ENCODE results near the gene ALKBH3.

DNA sequence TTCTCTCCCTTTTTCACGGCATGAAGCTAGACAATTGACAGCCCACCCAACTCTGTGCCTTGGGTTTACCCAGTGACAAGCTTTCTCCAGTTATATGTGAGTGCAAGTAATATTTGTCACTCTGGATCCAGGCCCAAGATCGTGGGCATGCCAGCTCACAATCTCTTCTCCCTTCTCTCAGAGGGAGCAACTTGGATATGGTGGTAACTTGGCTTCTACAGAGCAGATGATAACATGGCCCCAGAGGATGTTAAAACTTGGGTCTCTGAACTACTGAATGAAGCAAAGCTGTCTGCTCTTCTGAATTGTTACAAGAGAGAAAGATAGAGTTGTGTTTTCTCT is 82.6 kb downstream of the ALKBH3 start:
- TF ChIP-seq SP1 (CRISPR knock-in tag; conservative IDR thresholded peaks at IDR 0.05), result no peak
- TF ChIP-seq, protein P1, sequence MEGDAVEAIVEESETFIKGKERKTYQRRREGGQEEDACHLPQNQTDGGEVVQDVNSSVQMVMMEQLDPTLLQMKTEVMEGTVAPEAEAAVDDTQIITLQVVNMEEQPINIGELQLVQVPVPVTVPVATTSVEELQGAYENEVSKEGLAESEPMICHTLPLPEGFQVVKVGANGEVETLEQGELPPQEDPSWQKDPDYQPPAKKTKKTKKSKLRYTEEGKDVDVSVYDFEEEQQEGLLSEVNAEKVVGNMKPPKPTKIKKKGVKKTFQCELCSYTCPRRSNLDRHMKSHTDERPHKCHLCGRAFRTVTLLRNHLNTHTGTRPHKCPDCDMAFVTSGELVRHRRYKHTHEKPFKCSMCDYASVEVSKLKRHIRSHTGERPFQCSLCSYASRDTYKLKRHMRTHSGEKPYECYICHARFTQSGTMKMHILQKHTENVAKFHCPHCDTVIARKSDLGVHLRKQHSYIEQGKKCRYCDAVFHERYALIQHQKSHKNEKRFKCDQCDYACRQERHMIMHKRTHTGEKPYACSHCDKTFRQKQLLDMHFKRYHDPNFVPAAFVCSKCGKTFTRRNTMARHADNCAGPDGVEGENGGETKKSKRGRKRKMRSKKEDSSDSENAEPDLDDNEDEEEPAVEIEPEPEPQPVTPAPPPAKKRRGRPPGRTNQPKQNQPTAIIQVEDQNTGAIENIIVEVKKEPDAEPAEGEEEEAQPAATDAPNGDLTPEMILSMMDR (IDR thresholded peaks at IDR 0.05), result no peak
- TF ChIP-seq, protein P2, sequence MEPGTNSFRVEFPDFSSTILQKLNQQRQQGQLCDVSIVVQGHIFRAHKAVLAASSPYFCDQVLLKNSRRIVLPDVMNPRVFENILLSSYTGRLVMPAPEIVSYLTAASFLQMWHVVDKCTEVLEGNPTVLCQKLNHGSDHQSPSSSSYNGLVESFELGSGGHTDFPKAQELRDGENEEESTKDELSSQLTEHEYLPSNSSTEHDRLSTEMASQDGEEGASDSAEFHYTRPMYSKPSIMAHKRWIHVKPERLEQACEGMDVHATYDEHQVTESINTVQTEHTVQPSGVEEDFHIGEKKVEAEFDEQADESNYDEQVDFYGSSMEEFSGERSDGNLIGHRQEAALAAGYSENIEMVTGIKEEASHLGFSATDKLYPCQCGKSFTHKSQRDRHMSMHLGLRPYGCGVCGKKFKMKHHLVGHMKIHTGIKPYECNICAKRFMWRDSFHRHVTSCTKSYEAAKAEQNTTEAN (CRISPR knock-in tag; IDR thresholded peaks at IDR 0.05), result no peak
- TF ChIP-seq CREB1 (CRISPR knock-in tag; IDR thresholded peaks at IDR 0.05), result no peak
- TF ChIP-seq ZNF416 (CRISPR knock-in tag; IDR thresholded peaks at IDR 0.05), result no peak
- TF ChIP-seq ZNF317 (CRISPR knock-in tag; IDR thresholded peaks at IDR 0.05; ENCODE audit: borderline replicate concordance, low read depth), result no peak
- TF ChIP-seq, protein P3, sequence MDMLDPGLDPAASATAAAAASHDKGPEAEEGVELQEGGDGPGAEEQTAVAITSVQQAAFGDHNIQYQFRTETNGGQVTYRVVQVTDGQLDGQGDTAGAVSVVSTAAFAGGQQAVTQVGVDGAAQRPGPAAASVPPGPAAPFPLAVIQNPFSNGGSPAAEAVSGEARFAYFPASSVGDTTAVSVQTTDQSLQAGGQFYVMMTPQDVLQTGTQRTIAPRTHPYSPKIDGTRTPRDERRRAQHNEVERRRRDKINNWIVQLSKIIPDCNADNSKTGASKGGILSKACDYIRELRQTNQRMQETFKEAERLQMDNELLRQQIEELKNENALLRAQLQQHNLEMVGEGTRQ (CRISPR knock-in tag; IDR thresholded peaks at IDR 0.05), result no peak
- TF ChIP-seq, protein P4, sequence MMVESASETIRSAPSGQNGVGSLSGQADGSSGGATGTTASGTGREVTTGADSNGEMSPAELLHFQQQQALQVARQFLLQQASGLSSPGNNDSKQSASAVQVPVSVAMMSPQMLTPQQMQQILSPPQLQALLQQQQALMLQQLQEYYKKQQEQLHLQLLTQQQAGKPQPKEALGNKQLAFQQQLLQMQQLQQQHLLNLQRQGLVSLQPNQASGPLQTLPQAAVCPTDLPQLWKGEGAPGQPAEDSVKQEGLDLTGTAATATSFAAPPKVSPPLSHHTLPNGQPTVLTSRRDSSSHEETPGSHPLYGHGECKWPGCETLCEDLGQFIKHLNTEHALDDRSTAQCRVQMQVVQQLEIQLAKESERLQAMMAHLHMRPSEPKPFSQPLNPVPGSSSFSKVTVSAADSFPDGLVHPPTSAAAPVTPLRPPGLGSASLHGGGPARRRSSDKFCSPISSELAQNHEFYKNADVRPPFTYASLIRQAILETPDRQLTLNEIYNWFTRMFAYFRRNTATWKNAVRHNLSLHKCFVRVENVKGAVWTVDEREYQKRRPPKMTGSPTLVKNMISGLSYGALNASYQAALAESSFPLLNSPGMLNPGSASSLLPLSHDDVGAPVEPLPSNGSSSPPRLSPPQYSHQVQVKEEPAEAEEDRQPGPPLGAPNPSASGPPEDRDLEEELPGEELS (CRISPR knock-in tag; IDR thresholded peaks at IDR 0.05), result no peak

All from WTC11 (cell line).